Transverse colon (tissue), 4 donors: ENCODE results near the gene PI4KA. TPM values are rescaled to one million over a fixed set of nuclear protein-coding genes. Genes with fewer than 3 reads are reported as not detected.

Source experiments
- DNase-seq: peaks from one replicate; pipeline ENCODE4 v3.0.0-alpha.2; 2019
- H3K27ac ChIP-seq, 4 donors: fragments of 200-600 bp; sonication (generic); 2 replicates each; pipeline ENCODE4 v1.5.1; 2016 to 2018; ENCODE audit warnings: inconsistent platforms in 4 of 4
- H3K27me3 ChIP-seq: fragments of 200-600 bp; sonication (generic); 2 replicates; pipeline ENCODE4 v1.5.1; 2017; ENCODE audit warnings: inconsistent platforms
- H3K36me3 ChIP-seq, 4 donors: fragments of 200-600 bp; sonication (generic); 2 replicates each; pipeline ENCODE4 v1.5.1; 2017 to 2019; ENCODE audit warnings: inconsistent platforms in 4 of 4
- H3K4me1 ChIP-seq, 4 donors: fragments of 200-600 bp; sonication (generic); 2 replicates each; pipeline ENCODE4 v1.5.1; 2017 to 2020; ENCODE audit warnings: inconsistent platforms in 4 of 4
- H3K4me3 ChIP-seq, 4 donors: fragments of 200-600 bp; sonication (generic); 1 replicate in 1 of 4; 2 replicates in 3 of 4; pipeline versions ENCODE4 v1.5.1 to v1.6.1; 2017 to 2019; ENCODE audit warnings: inconsistent platforms in 4 of 4
- H3K9me3 ChIP-seq, 2 donors: fragments of 200-600 bp; sonication (generic); 2 replicates each; pipeline ENCODE4 v1.5.1; 2017 to 2019; ENCODE audit warnings: inconsistent platforms in 2 of 2
- EP300 ChIP-seq: sonication (generic); formaldehyde crosslinking; IDR thresholded peaks from one replicate; pipeline ENCODE4 v1.6.1; 2017; ENCODE audit warnings: antibody characterized with exemption, low read depth
- POLR2A ChIP-seq: fragments of 450-650 bp; IDR thresholded peaks from one replicate; pipeline ENCODE4 v1.6.1; 2016; ENCODE audit warnings: antibody characterized with exemption, mild to moderate bottlenecking, moderate library complexity
- POLR2AphosphoS5 ChIP-seq, 3 donors: sonication (generic); formaldehyde crosslinking; IDR thresholded peaks; one replicate each; pipeline ENCODE4 v1.6.1; 2016; ENCODE audit warnings: antibody characterized with exemption in 3 of 3
- WGBS, 2 donors: methylation state at CpG; one replicate each; pipeline ENCODE4 v1.1.5; 2018; ENCODE audit warnings: low coverage in 1 of 2; 5-methylcytosine and 5-hydroxymethylcytosine counted together
- in situ Hi-C, 4 donors: fragments of 200-750 bp; cut with MboI; loops; one replicate each; pipeline versions ENCODE4 v1.15.0 to v1.15.1; 2017; ENCODE audit warnings: low sequenced_read_pairs in 3 of 4, low pct_ligation_motif_present in 1 of 4, low pct_unique_long_range_greater_than_20kb in 1 of 4
- intact Hi-C: fragments of 100-400 bp; cut with DNase I; formaldehyde crosslinking; loops from one replicate; pipeline ENCODE4 v1.15.1; 2023; ENCODE audit warnings: low total_unique reads
- total RNA-seq, 4 donors: library from RNA; depleted of rRNA; stranded (reverse); fragments of >200 nt; gene quantifications; one replicate each; pipeline ENCODE4 v1.1.0, GENCODE V29; 2016
- TF ChIP-seq, protein P1 (sequence below), 5 experiments: fragments of 200-600 bp in 3 of 5; fragments of 450-650 bp in 2 of 5; sonication (generic) in 3 of 5; IDR thresholded peaks; 1 replicate in 2 of 5; 2 replicates in 3 of 5; pipeline ENCODE4 v1.5.1; 2016 to 2017; ENCODE audit warnings: antibody characterized with exemption in 5 of 5, inconsistent platforms in 3 of 5, mild to moderate bottlenecking in 2 of 5, moderate library complexity in 1 of 5

Gene PI4KA
- total RNA-seq, 4 donors from 2014 or later, result 90.8 to 126 (median 109) TPM

DNA sequence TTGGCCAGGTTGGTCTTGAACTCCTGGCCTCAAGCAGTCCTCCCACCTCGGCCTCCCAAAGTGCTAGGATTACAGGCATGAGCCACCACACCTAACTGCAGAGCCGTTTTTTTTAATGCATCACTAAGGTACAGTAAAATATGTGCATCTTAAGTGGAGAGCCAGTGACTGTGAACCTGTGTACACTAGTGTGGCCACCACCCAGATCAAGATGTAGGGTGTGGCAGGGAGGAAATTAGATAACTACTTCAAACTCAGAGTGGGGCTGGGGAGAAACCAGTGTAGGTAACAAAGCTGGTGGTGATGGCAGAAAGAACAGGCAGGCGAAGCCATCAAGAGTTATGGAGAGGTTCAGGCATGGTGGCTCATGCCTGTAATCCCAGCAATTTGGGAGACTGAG, 14.6 kb upstream of the PI4KA start:
- intact Hi-C loops (no loop called here), in situ Hi-C loops (no loop called here)
- TF ChIP-seq, protein P1, sequence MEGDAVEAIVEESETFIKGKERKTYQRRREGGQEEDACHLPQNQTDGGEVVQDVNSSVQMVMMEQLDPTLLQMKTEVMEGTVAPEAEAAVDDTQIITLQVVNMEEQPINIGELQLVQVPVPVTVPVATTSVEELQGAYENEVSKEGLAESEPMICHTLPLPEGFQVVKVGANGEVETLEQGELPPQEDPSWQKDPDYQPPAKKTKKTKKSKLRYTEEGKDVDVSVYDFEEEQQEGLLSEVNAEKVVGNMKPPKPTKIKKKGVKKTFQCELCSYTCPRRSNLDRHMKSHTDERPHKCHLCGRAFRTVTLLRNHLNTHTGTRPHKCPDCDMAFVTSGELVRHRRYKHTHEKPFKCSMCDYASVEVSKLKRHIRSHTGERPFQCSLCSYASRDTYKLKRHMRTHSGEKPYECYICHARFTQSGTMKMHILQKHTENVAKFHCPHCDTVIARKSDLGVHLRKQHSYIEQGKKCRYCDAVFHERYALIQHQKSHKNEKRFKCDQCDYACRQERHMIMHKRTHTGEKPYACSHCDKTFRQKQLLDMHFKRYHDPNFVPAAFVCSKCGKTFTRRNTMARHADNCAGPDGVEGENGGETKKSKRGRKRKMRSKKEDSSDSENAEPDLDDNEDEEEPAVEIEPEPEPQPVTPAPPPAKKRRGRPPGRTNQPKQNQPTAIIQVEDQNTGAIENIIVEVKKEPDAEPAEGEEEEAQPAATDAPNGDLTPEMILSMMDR (IDR thresholded peaks at IDR 0.05), result no peak
- TF ChIP-seq EP300, result no peak
- TF ChIP-seq POLR2AphosphoS5 (IDR thresholded peaks at IDR 0.05), result no peak
- TF ChIP-seq POLR2A, result no peak
- no peaks in the 10 kb centered on the region for H3K9me3 ChIP-seq
- WGBS, 2 donors, result 68 to 100% methylated on average over 1 to 3 of the region's 3 CpGs
- H3K27ac ChIP-seq, result no peak overlapping the region
- peaks cover 0 to 10% (median 3%) of the 10 kb centered on the region in 4 donors for H3K4me1 ChIP-seq
- DNase-seq, result no peak
- H3K27me3 ChIP-seq, result no peaks in the 10 kb centered on the region
- peaks cover 0 to 22% (median 3%) of the 10 kb centered on the region in 4 donors for H3K36me3 ChIP-seq
- no peak overlapping the region for H3K4me3 ChIP-seq

DNA sequence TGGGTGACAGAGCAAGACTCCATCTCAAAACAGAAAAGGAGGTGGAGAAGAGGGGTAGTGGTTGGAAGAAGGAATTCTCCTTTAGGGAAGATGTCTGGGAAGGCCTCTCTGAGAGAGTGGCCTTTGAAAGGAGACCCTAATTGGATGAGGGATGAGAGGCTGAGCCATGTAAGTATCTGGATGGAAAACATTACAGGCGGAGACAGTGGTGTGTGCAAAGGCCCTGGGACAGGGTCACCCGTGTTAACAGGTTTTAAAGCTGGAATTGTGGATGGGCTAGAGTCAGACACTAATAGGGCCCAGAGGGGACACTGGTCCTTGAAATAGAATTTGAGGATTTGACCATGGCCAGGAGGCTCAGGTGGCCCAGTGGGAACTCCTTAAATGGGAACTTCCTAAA, 10.6 kb upstream of the PI4KA start:
- DNase-seq, result no peak
- Histone ChIP-seq H3K4me3 (no peak overlapping the region), H3K9me3 (no peaks in the 10 kb centered on the region), H3K36me3 (peaks cover 0 to 18% (median 3%) of the 10 kb centered on the region in 4 donors), H3K27ac (peak overlapping the region in 1 of 4 donors; percentile 88), H3K27me3 (no peaks in the 10 kb centered on the region), H3K4me1 (peaks cover 9 to 35% (median 29%) of the 10 kb centered on the region in 4 donors)
- WGBS, 2 donors, result 100% methylated on average over 2 of the region's 2 CpGs
- in situ Hi-C loops, result no loop called here
- intact Hi-C loops, result no loop called here
- TF ChIP-seq POLR2AphosphoS5 (IDR thresholded peaks at IDR 0.05) (no peak), POLR2A (no peak), EP300 (no peak)
- TF ChIP-seq, protein P1 (IDR thresholded peaks at IDR 0.05), result no peak

DNA sequence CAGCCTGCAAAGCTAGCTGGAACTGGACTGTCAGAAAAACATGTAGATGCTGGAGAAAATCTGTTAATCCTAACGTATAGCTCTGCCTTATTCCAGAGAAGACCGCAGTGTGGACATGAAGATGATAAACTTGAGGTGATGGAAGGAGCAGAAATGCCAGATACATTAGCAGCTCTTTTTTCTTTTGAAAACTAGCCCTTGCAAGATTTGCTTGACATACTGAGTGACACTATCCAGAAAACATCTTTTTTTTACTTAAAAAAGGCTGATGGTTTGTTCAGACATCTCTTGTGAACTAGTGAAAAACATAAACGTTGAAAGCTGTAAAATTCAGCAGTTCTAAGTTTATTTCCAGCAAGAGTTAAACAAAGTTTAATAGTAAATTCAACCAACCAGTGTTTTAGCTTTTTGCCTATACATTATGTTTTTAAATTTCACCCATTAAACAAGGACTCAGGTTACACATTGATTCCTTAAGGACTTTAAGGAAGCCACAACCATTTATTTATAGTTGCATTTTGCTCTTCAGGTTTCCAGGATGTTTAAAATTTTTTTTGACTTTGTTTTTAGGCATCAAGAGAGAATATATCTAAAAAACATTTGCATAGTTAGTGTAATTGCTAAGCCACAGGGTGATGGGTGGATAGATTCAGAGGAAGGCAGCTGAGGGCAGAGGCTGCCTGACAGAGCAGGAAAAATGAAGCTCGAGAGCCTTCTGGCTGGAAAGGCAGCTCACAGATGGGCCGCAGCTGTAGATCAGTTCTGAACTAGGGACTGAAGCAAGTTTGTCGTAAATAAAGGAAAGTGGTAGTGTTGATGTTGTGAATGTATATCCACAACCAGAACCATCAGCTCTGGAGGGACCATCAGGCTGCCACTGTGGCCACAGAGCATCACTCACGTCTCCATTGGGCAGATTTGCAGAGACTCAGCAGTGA, 9.7 kb upstream of the PI4KA start:
- 68 to 74% methylated on average over 5 to 7 of the region's 7 CpGs for whole genome bisulfite sequencing, 2 donors
- in situ Hi-C loops, result no loop called here
- Histone ChIP-seq H3K4me3 (no peak overlapping the region), H3K4me1 (peaks cover 9 to 35% (median 29%) of the 10 kb centered on the region in 4 donors), H3K9me3 (no peaks in the 10 kb centered on the region), H3K27ac (peak overlapping the region; percentile 81 to 88 (median 87)), H3K27me3 (no peaks in the 10 kb centered on the region), H3K36me3 (peaks cover 0 to 18% (median 3%) of the 10 kb centered on the region in 4 donors)
- TF ChIP-seq POLR2A (no peak), EP300 (no peak), POLR2AphosphoS5 (IDR thresholded peaks at IDR 0.05) (no peak)
- TF ChIP-seq, protein P1 (IDR thresholded peaks at IDR 0.05), result no peak
- no peak for DNase-seq
- intact Hi-C loops, result no loop called here

DNA sequence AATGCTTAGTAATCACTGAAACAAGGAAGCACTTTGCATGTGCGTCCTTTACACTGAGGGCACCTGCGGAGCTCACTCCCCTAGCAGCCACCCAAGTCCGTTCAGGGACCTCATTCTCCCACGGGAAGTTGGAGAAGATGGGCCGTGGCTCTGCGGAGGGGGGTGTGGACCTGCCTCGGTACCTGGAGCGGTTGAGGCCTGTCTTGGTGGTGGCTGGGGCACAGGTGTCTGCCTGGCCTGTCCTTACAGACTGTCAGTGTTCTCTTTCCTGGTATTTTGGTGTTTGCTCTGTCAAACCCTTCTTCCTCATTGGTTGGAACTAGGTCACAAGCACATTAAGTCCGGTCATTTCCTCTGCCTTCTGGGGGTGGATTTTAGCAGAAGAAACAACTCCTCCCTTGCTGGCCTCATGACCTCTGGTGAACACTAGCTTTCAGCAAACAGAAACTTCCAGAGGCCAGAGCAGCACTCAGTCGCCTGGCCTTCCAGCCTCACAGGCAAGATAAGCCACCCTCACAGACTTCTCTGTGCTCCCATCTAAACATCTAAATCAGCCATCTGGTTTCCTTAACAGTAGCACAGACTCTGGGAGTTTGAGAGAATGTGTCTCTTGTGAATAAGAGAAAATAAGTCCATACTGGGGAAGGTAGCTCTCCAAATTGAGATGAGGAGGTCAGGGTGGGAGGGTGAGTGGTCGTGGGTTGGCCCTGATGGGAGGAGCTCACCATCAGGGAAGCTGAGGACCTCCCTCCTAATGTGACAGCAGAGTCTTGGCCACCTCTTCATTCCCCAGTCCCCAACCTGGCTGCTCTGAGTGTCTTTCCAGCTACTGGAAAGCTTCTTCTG, 8.8 kb upstream of the PI4KA start:
- Histone ChIP-seq H3K27ac (peak overlapping the region; percentile 81 to 88 (median 87)), H3K36me3 (peaks cover 0 to 14% (median 3%) of the 10 kb centered on the region in 4 donors), H3K4me1 (peaks cover 9 to 34% (median 28%) of the 10 kb centered on the region in 4 donors), H3K4me3 (peak overlapping the region in 1 of 4 donors; percentile 22), H3K27me3 (no peaks in the 10 kb centered on the region), H3K9me3 (no peaks in the 10 kb centered on the region)
- intact Hi-C loops (no loop called here), in situ Hi-C loops (no loop called here)
- peak; percentile 51 for DNase-seq
- WGBS, 2 donors, result 10 to 41% methylated on average over 2 to 11 of the region's 11 CpGs
- peak; percentile 68 for TF ChIP-seq POLR2A
- TF ChIP-seq POLR2AphosphoS5 (IDR thresholded peaks at IDR 0.05), result peak in 2 of 3 donors; percentile 33 to 64
- no peak for TF ChIP-seq EP300
